HS-27A (cell line): ENCODE results near the gene LBH.

Source experiments
- DNase-seq: peaks from one replicate; pipeline ENCODE4 v3.0.0-alpha.2; 2012; ENCODE audit warnings: low read depth, missing footprints

The LBH gene

DNA sequence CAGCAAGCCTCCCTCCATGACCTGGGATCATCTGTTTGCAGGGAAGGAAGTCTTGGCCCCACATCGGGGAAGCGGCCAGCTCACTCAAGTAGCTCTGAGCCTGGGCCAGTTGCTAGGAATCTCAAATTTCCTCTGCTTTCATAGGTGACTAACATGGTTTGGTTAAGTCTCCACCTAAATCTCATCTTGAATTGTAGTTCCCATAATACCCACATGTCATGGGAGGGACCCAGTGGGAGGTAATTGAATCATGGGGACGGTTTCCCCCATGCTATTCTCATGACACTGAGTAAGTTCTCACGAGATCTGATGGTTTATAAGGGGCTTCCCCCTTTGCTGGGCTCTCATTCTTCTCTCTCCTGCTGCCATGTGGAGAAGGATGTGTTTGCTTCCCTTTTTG, 75.2 kb downstream of the LBH start:
- DNase-seq = no peak

DNA sequence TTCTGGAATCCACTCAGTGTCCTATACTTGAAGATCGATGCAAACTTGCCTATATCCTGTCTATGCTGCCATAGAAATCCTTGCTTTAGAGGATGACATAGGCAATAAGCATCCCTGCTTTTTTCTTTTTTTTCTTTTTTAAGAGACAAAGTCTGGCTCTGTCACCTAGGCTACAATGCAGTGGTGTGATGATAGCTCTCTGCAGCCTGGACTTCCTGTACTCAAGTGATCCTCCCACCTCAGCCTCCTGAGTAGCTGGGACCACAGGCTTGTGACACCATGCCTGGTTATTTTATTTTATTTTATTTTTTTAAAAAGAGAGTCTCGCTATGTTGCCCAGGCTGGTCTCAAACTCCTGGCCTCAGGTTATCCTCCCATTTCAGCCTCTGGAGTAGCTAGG, 76.9 kb downstream of the LBH start:
- DNase-seq = no peak
